MM.1S (cell line): ENCODE results near the gene LRP5.
"Not testable (repeated sequence)": the region's sequence is repeated elsewhere in the genome, so short reads cannot be mapped to it uniquely, and the experiment has no call there.

Source experiments
- DNase-seq: peaks from one replicate; pipeline ENCODE4 v3.0.0-alpha.2; 2015
- H2AFZ ChIP-seq: fragments of 300-600 bp; sonication (generic); 2 replicates; pipeline ENCODE4 v1.6.0; 2016; ENCODE audit warnings: antibody characterized with exemption, low read length
- H3F3A ChIP-seq: fragments of 300-600 bp; sonication (generic); 2 replicates; pipeline ENCODE4 v1.6.1; 2016; ENCODE audit warnings: mild to moderate bottlenecking, antibody characterized with exemption, low read length, moderate library complexity, mixed read lengths; ENCODE audit not compliant: insufficient read depth
- H3K27ac ChIP-seq: fragments of 300-600 bp; sonication (generic); 2 replicates; pipeline ENCODE4 v1.5.1; 2016; ENCODE audit warnings: mild to moderate bottlenecking, low read length
- H3K27me3 ChIP-seq: fragments of 300-600 bp; sonication (generic); replicated peaks from 2 replicates; pipeline ENCODE4 v1.6.0; 2016; ENCODE audit warnings: low read length; ENCODE audit not compliant: insufficient read depth
- H3K36me3 ChIP-seq: fragments of 300-600 bp; sonication (generic); replicated peaks from 2 replicates; pipeline ENCODE4 v1.6.1; 2016; ENCODE audit warnings: mild to moderate bottlenecking, low read length, mixed read lengths; ENCODE audit not compliant: insufficient read depth
- H3K4me1 ChIP-seq: fragments of 300-600 bp; sonication (generic); 2 replicates; pipeline ENCODE4 v1.6.1; 2016; ENCODE audit warnings: low read length, mixed read lengths
- H3K4me2 ChIP-seq: fragments of 300-600 bp; sonication (generic); 2 replicates; pipeline ENCODE4 v1.6.0; 2016; ENCODE audit warnings: low read depth, low read length
- H3K4me3 ChIP-seq: fragments of 300-600 bp; sonication (generic); 2 replicates; pipeline ENCODE4 v1.5.1; 2016; ENCODE audit warnings: low read length, mixed read lengths
- H3K79me2 ChIP-seq: fragments of 300-600 bp; sonication (generic); 2 replicates; pipeline ENCODE4 v1.6.1; 2016; ENCODE audit warnings: mixed run types, low read length, mixed read lengths
- H3K9ac ChIP-seq: fragments of 300-600 bp; sonication (generic); 2 replicates; pipeline ENCODE4 v1.6.1; 2016; ENCODE audit warnings: low read length, mixed read lengths
- H3K9me2 ChIP-seq: fragments of 300-600 bp; sonication (generic); replicated peaks from 2 replicates; pipeline ENCODE4 v1.6.1; 2016; ENCODE audit warnings: mild to moderate bottlenecking, low read length, mixed read lengths; ENCODE audit not compliant: insufficient read depth
- H3K9me3 ChIP-seq: fragments of 300-600 bp; sonication (generic); replicated peaks from 2 replicates; pipeline ENCODE4 v1.6.1; 2016; ENCODE audit warnings: mild to moderate bottlenecking, low read length, mixed read lengths; ENCODE audit not compliant: insufficient read depth
- H4K20me1 ChIP-seq: fragments of 300-600 bp; sonication (generic); 2 replicates; pipeline ENCODE4 v1.6.1; 2016; ENCODE audit warnings: mild to moderate bottlenecking, low read length, moderate library complexity, mixed read lengths; ENCODE audit not compliant: insufficient read depth
- EZH2 ChIP-seq: fragments of 300-600 bp; sonication (generic); optimal IDR thresholded peaks from 2 replicates; pipeline ENCODE3; 2017; ENCODE audit warnings: low read depth, mild to moderate bottlenecking, antibody characterized with exemption, low read length, mixed read lengths
- EZH2phosphoT487 ChIP-seq: fragments of 300-600 bp; sonication (generic); IDR thresholded peaks from 2 replicates; pipeline ENCODE4 v1.6.1; 2018; ENCODE audit warnings: antibody characterized with exemption, low read length
- TF ChIP-seq, protein P1 (sequence below): fragments of 300-600 bp; sonication (generic); IDR thresholded peaks from 2 replicates; pipeline ENCODE4 v1.5.1; 2016; ENCODE audit warnings: antibody characterized with exemption, low read length, mixed read lengths

LRP5 gene

DNA sequence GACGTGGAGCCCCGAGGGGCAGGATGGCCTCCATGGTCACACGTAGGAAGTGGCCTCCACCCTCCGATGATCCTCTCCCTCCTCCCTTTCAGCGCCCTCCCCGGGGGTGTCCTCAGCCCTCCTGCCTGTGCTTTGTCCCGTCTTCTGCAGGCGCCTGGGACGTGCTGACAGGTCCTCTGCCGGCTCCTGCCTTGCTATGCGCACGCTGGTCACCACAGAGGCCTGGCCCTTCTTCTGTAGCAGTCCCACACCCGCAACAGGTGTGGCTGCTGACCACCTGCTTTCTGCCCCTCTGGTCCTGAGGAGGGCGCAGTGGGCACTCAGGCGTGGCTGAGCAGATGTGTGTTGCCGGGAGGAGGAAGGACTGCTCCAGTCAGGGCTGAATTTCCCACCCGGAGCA lies 120.5 kb downstream of the LRP5 start:
- no peak for DNase-seq
- Histone ChIP-seq H4K20me1 (no peaks in the 10 kb centered on the region), H3K9ac (no peak overlapping the region), H3K4me1 (no peaks in the 10 kb centered on the region), H3K4me3 (no peak overlapping the region), H3K9me3 (no peaks in the 10 kb centered on the region), H3K27me3 (no peaks in the 10 kb centered on the region), H3K4me2 (no peak overlapping the region), H3K36me3 (no peaks in the 10 kb centered on the region), H3K9me2 (no peaks in the 10 kb centered on the region), H2AFZ (no peak overlapping the region), H3F3A (no peaks in the 10 kb centered on the region), H3K79me2 (no peaks in the 10 kb centered on the region), H3K27ac (no peak overlapping the region)
- no peak for TF ChIP-seq EZH2
- TF ChIP-seq EZH2phosphoT487 = no peak
- TF ChIP-seq, protein P1, sequence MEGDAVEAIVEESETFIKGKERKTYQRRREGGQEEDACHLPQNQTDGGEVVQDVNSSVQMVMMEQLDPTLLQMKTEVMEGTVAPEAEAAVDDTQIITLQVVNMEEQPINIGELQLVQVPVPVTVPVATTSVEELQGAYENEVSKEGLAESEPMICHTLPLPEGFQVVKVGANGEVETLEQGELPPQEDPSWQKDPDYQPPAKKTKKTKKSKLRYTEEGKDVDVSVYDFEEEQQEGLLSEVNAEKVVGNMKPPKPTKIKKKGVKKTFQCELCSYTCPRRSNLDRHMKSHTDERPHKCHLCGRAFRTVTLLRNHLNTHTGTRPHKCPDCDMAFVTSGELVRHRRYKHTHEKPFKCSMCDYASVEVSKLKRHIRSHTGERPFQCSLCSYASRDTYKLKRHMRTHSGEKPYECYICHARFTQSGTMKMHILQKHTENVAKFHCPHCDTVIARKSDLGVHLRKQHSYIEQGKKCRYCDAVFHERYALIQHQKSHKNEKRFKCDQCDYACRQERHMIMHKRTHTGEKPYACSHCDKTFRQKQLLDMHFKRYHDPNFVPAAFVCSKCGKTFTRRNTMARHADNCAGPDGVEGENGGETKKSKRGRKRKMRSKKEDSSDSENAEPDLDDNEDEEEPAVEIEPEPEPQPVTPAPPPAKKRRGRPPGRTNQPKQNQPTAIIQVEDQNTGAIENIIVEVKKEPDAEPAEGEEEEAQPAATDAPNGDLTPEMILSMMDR = no peak

DNA sequence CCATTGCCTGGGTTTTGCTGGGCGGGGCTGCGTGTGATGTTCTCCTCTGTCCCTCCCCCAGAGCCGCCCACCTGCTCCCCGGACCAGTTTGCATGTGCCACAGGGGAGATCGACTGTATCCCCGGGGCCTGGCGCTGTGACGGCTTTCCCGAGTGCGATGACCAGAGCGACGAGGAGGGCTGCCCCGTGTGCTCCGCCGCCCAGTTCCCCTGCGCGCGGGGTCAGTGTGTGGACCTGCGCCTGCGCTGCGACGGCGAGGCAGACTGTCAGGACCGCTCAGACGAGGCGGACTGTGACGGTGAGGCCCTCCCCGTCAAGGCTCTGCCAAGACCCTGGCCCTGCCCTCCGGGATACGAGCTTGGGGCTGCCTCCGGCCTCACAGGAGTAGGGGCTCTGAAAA lies 121.2 kb downstream of the LRP5 start:
- Histone ChIP-seq H3K4me1 (no peaks in the 10 kb centered on the region), H2AFZ (no peak overlapping the region), H3K9me3 (no peaks in the 10 kb centered on the region), H3K4me3 (no peak overlapping the region), H3K27me3 (no peaks in the 10 kb centered on the region), H4K20me1 (no peaks in the 10 kb centered on the region), H3K9ac (no peak overlapping the region), H3K4me2 (no peak overlapping the region), H3K36me3 (no peaks in the 10 kb centered on the region), H3K27ac (no peak overlapping the region), H3K79me2 (no peaks in the 10 kb centered on the region), H3F3A (no peaks in the 10 kb centered on the region), H3K9me2 (no peaks in the 10 kb centered on the region)
- TF ChIP-seq EZH2 (no peak), EZH2phosphoT487 (no peak)
- TF ChIP-seq, protein P1 = no peak
- no peak for DNase-seq

DNA sequence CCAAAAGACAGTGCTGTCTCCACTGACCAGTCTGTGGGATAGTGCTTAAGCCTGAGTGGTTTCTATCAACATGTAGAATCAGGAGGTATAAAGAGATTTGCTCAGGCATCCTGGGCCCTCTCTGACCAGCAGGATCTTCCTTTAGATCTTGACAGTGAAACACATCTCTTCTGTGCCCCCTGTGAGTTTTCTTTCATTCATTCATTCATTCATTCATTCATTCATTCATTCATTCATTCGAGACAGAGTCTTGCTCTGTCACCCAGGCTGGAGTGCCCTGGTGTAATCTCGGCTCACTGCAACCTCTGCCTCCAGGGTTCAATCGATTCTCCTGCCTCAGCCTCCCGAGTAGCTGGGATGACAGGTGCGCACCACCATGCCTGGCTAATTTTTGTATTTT lies 121.8 kb downstream of the LRP5 start:
- not testable (repeated sequence) for H4K20me1 ChIP-seq, H3K4me1 ChIP-seq, H3F3A ChIP-seq, H3K9me2 ChIP-seq, H3K9me3 ChIP-seq, H3K36me3 ChIP-seq, H3K4me2 ChIP-seq, H3K79me2 ChIP-seq, H3K4me3 ChIP-seq, H3K27me3 ChIP-seq, H3K27ac ChIP-seq, H2AFZ ChIP-seq, H3K9ac ChIP-seq, DNase-seq

DNA sequence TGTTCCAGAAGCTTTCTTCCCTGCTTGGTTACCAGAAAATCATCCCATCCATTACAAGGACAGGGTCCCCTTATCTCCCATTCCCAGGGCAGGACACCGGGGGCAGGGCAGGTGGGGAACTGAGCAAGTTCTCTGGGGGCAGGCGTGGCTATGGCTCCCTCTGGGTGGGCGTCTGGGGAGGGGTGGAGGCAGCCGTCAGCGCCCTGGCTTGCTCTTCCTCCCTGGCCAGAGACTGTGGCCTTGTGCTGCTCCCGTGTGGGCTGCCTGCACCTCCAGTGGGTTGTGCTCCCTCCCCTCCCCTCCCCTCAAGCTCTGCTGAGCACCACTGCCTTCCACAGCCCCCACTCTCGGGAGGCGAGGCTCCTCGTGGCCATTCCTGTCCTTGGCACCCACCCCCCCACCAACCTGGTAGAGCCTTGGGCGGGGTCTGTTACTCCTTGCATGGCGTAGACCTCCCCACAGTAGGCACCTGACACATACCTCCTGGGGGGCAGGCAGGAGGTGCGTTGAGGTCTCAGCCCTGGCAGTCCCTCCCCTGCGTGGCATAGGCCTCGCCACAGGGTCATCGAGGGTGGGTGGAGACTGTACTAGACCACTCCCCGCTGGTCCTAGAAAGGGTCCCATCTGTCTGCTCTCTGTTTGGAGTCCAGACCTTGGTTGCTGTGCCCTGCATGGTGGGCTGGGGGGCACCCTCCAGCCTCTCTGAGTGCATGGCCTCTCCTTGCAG lies 123.9 kb downstream of the LRP5 start:
- TF ChIP-seq EZH2phosphoT487 = no peak
- Histone ChIP-seq H3K27ac (no peak overlapping the region), H3K4me1 (no peaks in the 10 kb centered on the region), H3K27me3 (no peaks in the 10 kb centered on the region), H3K4me2 (no peak overlapping the region), H3F3A (no peaks in the 10 kb centered on the region), H2AFZ (no peak overlapping the region), H3K79me2 (no peaks in the 10 kb centered on the region), H3K9ac (no peak overlapping the region), H3K9me3 (no peaks in the 10 kb centered on the region), H3K4me3 (no peak overlapping the region), H3K9me2 (no peaks in the 10 kb centered on the region), H4K20me1 (no peaks in the 10 kb centered on the region), H3K36me3 (no peaks in the 10 kb centered on the region)
- DNase-seq = no peak
